Left ventricle myocardium inferior (tissue), 1 donor: ENCODE results near the gene FAM53A. TPM values are rescaled to one million over a fixed set of nuclear protein-coding genes. Genes with fewer than 3 reads are reported as not detected.

Experiments used
- DNase-seq: peaks from one replicate; pipeline ENCODE4 v3.0.0-alpha.2; 2020
- H3K27ac ChIP-seq: fragments of 200-600 bp; replicated peaks from 2 replicates; pipeline ENCODE4 v1.8.0; 2021
- H3K27me3 ChIP-seq: fragments of 200-600 bp; 2 replicates; pipeline ENCODE4 v1.8.0; 2021; ENCODE audit warnings: low read depth
- H3K36me3 ChIP-seq: fragments of 200-600 bp; 2 replicates; pipeline ENCODE4 v1.8.0; 2021
- H3K4me1 ChIP-seq: fragments of 200-600 bp; 2 replicates; pipeline ENCODE4 v1.8.0; 2021
- H3K4me3 ChIP-seq: fragments of 200-600 bp; 2 replicates; pipeline ENCODE4 v1.8.0; 2021; ENCODE audit warnings: mild to moderate bottlenecking, moderate library complexity
- H3K9me3 ChIP-seq: fragments of 200-600 bp; replicated peaks from 2 replicates; pipeline ENCODE4 v1.8.0; 2021
- intact Hi-C: fragments of 100-400 bp; cut with micrococcal nuclease; formaldehyde crosslinking; loops from one replicate; pipeline ENCODE4 v1.11.0; 2022
- total RNA-seq: library from RNA; stranded (reverse); fragmentation: NEBNext Ultra II Directional; extraction: Animal tissue kit (Norgen Biotek cat#: 25700); gene quantifications from one replicate; pipeline ENCODE4 v1.2.1, GENCODE V29; 2021
- TF ChIP-seq, protein P1 (sequence below): fragments of 200-600 bp; IDR thresholded peaks from 2 replicates; pipeline ENCODE4 v1.8.0; 2021; ENCODE audit warnings: antibody characterized with exemption, mild to moderate bottlenecking, borderline replicate concordance
- donor health status: DM: no; HTN: yes; CAD: no; lungs with severe emphysema.

FAM53A gene
- total RNA-seq, 1 donor from 2014 or later = 0.71 TPM

DNA sequence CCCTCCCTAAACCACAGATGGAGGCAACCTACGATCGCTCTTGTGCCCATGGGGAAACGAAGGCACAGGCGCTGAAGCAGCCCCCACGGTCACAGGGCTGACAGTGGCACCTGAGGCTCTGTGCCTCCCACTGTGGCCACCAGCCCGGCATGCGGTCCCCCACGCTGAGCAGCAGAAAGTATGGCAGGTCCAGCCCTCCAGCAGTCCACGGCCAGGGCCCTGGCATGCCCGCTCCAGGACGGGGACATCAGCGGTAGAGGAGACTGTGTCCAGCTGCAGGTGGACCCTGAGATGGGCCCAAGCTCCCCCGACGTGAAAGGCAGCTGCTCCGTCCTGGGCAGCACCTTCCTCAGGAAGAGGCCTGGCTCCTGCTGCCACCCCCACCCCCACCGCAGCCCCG is 61.2 kb downstream of the FAM53A start:
- no peak overlapping the region for H3K4me3 ChIP-seq
- no peaks in the 10 kb centered on the region for H3K4me1 ChIP-seq
- no peaks in the 10 kb centered on the region for H3K27me3 ChIP-seq
- TF ChIP-seq, protein P1, sequence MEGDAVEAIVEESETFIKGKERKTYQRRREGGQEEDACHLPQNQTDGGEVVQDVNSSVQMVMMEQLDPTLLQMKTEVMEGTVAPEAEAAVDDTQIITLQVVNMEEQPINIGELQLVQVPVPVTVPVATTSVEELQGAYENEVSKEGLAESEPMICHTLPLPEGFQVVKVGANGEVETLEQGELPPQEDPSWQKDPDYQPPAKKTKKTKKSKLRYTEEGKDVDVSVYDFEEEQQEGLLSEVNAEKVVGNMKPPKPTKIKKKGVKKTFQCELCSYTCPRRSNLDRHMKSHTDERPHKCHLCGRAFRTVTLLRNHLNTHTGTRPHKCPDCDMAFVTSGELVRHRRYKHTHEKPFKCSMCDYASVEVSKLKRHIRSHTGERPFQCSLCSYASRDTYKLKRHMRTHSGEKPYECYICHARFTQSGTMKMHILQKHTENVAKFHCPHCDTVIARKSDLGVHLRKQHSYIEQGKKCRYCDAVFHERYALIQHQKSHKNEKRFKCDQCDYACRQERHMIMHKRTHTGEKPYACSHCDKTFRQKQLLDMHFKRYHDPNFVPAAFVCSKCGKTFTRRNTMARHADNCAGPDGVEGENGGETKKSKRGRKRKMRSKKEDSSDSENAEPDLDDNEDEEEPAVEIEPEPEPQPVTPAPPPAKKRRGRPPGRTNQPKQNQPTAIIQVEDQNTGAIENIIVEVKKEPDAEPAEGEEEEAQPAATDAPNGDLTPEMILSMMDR = no peak
- H3K36me3 ChIP-seq = no peaks in the 10 kb centered on the region
- DNase-seq = no peak
- H3K9me3 ChIP-seq = no peaks in the 10 kb centered on the region
- H3K27ac ChIP-seq = no peak overlapping the region
- intact Hi-C loops = no loop called here

DNA sequence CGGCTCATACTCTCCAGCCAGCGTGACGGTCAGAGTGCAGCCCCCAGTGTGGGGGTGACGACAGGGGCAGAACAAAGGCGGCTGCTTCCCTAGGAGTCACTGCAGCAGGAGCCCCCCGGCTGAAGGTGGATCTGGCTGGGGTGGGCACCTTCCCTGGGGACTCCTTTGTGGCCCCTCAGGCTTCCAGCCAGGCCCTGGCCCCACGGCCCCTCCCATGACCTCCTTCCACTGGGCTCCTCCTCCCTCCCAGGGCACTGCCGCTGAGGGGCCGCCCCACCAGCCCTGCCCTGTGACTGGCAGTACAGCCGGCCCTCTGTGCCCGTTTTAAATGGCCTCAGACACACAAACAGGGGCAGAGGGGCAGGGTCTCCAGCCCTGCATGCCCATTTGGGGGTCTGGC is 61.9 kb downstream of the FAM53A start:
- no peak overlapping the region for H3K4me3 ChIP-seq
- intact Hi-C loops = no loop called here
- TF ChIP-seq, protein P1 = no peak
- H3K9me3 ChIP-seq = peaks cover 6% of the 10 kb centered on the region
- no peak overlapping the region for H3K27ac ChIP-seq
- no peaks in the 10 kb centered on the region for H3K27me3 ChIP-seq
- no peak for DNase-seq
- no peaks in the 10 kb centered on the region for H3K4me1 ChIP-seq
- no peaks in the 10 kb centered on the region for H3K36me3 ChIP-seq

DNA sequence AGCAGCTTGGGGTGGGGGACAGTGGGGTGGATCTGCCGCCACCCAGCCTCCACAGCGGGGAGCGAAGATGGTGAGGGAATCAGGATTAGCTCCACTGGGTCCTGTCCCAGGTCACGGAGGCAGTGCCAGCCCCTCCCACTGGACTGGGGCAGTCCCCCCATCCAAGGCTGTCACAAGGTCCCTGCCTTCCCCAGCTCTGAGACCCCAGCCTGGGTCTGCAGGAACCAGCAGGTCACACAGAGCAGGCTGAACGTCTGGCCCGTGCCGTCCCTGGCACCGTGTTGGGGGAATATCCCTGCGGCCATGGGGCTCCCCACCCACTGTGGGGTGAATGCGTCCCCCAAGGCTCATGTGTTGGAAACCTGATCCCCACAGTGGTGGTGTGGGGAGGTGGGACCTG is 62.6 kb downstream of the FAM53A start:
- Histone ChIP-seq H3K4me3 (no peak overlapping the region), H3K9me3 (peaks cover 6% of the 10 kb centered on the region), H3K27ac (no peak overlapping the region), H3K36me3 (no peaks in the 10 kb centered on the region), H3K4me1 (peaks cover under 1% of the 10 kb centered on the region), H3K27me3 (no peaks in the 10 kb centered on the region)
- no peak for DNase-seq
- intact Hi-C loops = no loop called here
- TF ChIP-seq, protein P1 = no peak

DNA sequence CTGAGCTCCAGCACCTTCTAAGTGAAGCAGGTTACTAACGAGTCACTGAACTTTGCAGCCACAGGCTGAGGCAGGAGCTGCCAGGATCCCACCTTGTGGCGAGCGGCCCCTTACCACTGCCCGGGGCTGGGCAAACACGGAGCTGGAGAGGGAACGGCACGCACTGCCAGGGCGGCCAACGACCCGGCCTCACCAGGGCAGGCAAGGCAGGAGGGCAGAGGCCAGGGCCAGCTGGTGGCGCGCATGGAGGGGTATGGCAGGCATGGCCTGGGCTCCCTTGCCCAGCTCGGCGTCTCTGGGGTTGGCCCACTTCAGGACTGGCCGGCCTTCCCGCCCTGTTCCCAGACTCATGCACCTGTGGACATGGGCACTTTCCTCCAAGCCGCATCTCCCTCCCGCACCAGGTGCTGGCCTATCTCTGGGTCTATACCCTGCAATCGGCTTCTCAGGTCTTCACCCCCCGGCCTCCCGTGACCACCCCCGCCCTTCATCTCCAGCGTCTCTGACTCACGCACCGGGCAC is 64.9 kb downstream of the FAM53A start:
- DNase-seq = no peak
- Histone ChIP-seq H3K9me3 (peaks cover 6% of the 10 kb centered on the region), H3K36me3 (no peaks in the 10 kb centered on the region), H3K4me1 (peaks cover 8% of the 10 kb centered on the region), H3K4me3 (no peak overlapping the region), H3K27me3 (no peaks in the 10 kb centered on the region), H3K27ac (no peak overlapping the region)
- intact Hi-C loops = no loop called here
- TF ChIP-seq, protein P1 = no peak

GRCh38 chr4:1618438-1618837 is 65.7 kb downstream of the FAM53A start:
- TF ChIP-seq, protein P1 = no peak
- no peak overlapping the region for H3K4me3 ChIP-seq
- no peak for DNase-seq
- no peak overlapping the region for H3K27ac ChIP-seq
- intact Hi-C loops = no loop called here
- H3K9me3 ChIP-seq = peaks cover 6% of the 10 kb centered on the region
- H3K4me1 ChIP-seq = peaks cover 8% of the 10 kb centered on the region
- H3K27me3 ChIP-seq = no peaks in the 10 kb centered on the region
- no peaks in the 10 kb centered on the region for H3K36me3 ChIP-seq
